ENCODE results near the gene SLFN5.
"Not testable (repeated sequence)": the region's sequence is repeated elsewhere in the genome, so short reads cannot be mapped to it uniquely, and the experiment has no call there.

DNA sequence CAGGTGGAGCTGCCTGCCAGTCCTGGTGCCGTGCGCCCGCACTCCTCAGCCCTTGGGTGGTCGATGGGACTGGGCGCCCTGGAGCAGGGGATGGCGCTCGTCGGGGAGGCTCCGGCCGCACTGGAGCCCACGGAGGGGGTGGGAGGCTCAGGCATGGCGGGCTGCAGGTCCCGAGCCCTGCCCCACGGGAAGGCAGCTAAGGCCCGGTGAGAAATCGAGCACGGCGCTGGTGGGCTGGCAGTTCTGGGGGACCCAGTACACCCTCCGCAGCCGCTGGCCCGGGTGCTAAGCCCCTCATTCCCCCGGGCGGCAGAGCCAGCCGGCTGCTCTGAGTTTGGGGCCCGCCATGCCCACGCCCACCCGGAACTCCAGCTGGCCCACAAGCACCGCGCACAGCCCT lies 36.0 kb downstream of the SLFN5 start:
- TF ChIP-seq, protein P1, sequence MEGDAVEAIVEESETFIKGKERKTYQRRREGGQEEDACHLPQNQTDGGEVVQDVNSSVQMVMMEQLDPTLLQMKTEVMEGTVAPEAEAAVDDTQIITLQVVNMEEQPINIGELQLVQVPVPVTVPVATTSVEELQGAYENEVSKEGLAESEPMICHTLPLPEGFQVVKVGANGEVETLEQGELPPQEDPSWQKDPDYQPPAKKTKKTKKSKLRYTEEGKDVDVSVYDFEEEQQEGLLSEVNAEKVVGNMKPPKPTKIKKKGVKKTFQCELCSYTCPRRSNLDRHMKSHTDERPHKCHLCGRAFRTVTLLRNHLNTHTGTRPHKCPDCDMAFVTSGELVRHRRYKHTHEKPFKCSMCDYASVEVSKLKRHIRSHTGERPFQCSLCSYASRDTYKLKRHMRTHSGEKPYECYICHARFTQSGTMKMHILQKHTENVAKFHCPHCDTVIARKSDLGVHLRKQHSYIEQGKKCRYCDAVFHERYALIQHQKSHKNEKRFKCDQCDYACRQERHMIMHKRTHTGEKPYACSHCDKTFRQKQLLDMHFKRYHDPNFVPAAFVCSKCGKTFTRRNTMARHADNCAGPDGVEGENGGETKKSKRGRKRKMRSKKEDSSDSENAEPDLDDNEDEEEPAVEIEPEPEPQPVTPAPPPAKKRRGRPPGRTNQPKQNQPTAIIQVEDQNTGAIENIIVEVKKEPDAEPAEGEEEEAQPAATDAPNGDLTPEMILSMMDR (IDR thresholded peaks at IDR 0.05), result not testable (repeated sequence)
- not testable (repeated sequence) for TF ChIP-seq POLR2A (IDR thresholded peaks at IDR 0.05)

Data from esophagus squamous epithelium (tissue), 4 donors.